CD14-positive monocyte (primary cell): ENCODE results near the gene NUP62. TPM values are rescaled to one million over a fixed set of nuclear protein-coding genes. Genes with fewer than 3 reads are reported as not detected.

Experiments
- DNase-seq, 3 donors: peaks; one replicate each; pipeline ENCODE4 v3.0.0-alpha.2; 2011 to 2022
- H2AFZ ChIP-seq: 2 replicates; pipeline ENCODE4 v1.6.0; 2012; ENCODE audit warnings: mild to moderate bottlenecking, low read depth, low read length, inconsistent platforms; ENCODE audit not compliant: insufficient read depth, poor library complexity, severe bottlenecking
- H3K27ac ChIP-seq, 2 donors: 1 replicate in 1 of 2; 2 replicates in 1 of 2; pipeline ENCODE4 v1.5.1; 2012 to 2013; ENCODE audit warnings: low read length in 2 of 2, control low read depth in 1 of 2, inconsistent platforms in 1 of 2, low read depth in 1 of 2, mild to moderate bottlenecking in 1 of 2
- H3K27me3 ChIP-seq, 2 donors: one replicate each; pipeline versions ENCODE4 v1.6.0 to v1.6.1; 2011 to 2013; ENCODE audit warnings: low read length in 2 of 2; ENCODE audit not compliant: control insufficient read depth in 2 of 2, insufficient read depth in 2 of 2
- H3K36me3 ChIP-seq, 2 donors: replicated peaks in 1 of 2; 1 replicate in 1 of 2; 2 replicates in 1 of 2; pipeline versions ENCODE4 v1.5.1 to v1.6.1; 2012 to 2013; ENCODE audit warnings: low read length in 2 of 2, control low read depth in 1 of 2, inconsistent platforms in 1 of 2, mild to moderate bottlenecking in 1 of 2; ENCODE audit not compliant: insufficient read depth in 2 of 2, control insufficient read depth in 1 of 2
- H3K4me1 ChIP-seq, 2 donors: 1 replicate in 1 of 2; 2 replicates in 1 of 2; pipeline versions ENCODE4 v1.5.1 to v1.6.1; 2012 to 2013; ENCODE audit warnings: low read length in 2 of 2, control low read depth in 1 of 2, inconsistent platforms in 1 of 2, mild to moderate bottlenecking in 1 of 2, moderate library complexity in 1 of 2; ENCODE audit not compliant: insufficient read depth in 2 of 2, control insufficient read depth in 1 of 2
- H3K4me2 ChIP-seq: replicated peaks from 2 replicates; pipeline ENCODE3; 2012; ENCODE audit warnings: low read length, moderate library complexity, mild to moderate bottlenecking; ENCODE audit not compliant: poor library complexity, severe bottlenecking; ENCODE audit errors: extremely low read depth
- H3K4me3 ChIP-seq, 3 experiments: fragments of 200-600 bp in 1 of 3; sonication (generic) in 1 of 3; replicated peaks in 1 of 3; 1 replicate in 2 of 3; 2 replicates in 1 of 3; pipeline ENCODE4 v1.5.1; 2011 to 2013; ENCODE audit warnings: low read length in 3 of 3, mild to moderate bottlenecking in 3 of 3, control low read depth in 2 of 3, low read depth in 2 of 3, inconsistent platforms in 1 of 3, moderate library complexity in 1 of 3
- H3K79me2 ChIP-seq: 2 replicates; pipeline ENCODE4 v1.6.0; 2012; ENCODE audit warnings: mild to moderate bottlenecking, control low read depth, inconsistent platforms, low read length, moderate library complexity; ENCODE audit not compliant: insufficient read depth
- H3K9ac ChIP-seq: 2 replicates; pipeline ENCODE4 v1.6.0; 2017; ENCODE audit warnings: low read length, mild to moderate bottlenecking; ENCODE audit not compliant: insufficient read depth, poor library complexity, severe bottlenecking
- H3K9me3 ChIP-seq, 2 donors: replicated peaks in 1 of 2; 1 replicate in 1 of 2; 2 replicates in 1 of 2; pipeline versions ENCODE4 v1.5.1 to v1.6.1; 2012 to 2013; ENCODE audit warnings: low read length in 2 of 2, control low read depth in 1 of 2; ENCODE audit not compliant: control insufficient read depth in 1 of 2, insufficient read depth in 1 of 2
- H4K20me1 ChIP-seq: 2 replicates; pipeline ENCODE4 v1.6.0; 2012; ENCODE audit warnings: mild to moderate bottlenecking, low read length, control low read depth, moderate library complexity; ENCODE audit not compliant: insufficient read depth
- H3K27ac Mint-ChIP-seq, 7 donors: one replicate each; pipeline ENCODE4 v1.8.0; 2020; ENCODE audit warnings: mild to moderate bottlenecking in 7 of 7, mixed read lengths in 7 of 7, moderate library complexity in 6 of 7, inconsistent platforms in 2 of 7
- H3K27me3 Mint-ChIP-seq, 3 donors: one replicate each; pipeline ENCODE4 v1.8.0; 2021 to 2022; ENCODE audit warnings: low read depth in 3 of 3, mild to moderate bottlenecking in 3 of 3, mixed read lengths in 3 of 3, moderate library complexity in 3 of 3, inconsistent platforms in 1 of 3
- H3K36me3 Mint-ChIP-seq, 2 donors: one replicate each; pipeline ENCODE4 v1.8.0; 2020; ENCODE audit warnings: mixed read lengths in 2 of 2, inconsistent platforms in 1 of 2, mild to moderate bottlenecking in 1 of 2
- H3K4me1 Mint-ChIP-seq: one replicate; pipeline ENCODE4 v1.8.0; 2020; ENCODE audit warnings: mild to moderate bottlenecking, mixed read lengths
- H3K4me3 Mint-ChIP-seq, 2 donors: one replicate each; pipeline ENCODE4 v1.8.0; 2020; ENCODE audit warnings: mild to moderate bottlenecking in 2 of 2, mixed read lengths in 2 of 2, moderate library complexity in 1 of 2
- H3K9me3 Mint-ChIP-seq, 7 donors: one replicate each; pipeline ENCODE4 v1.8.0; 2020 to 2022; ENCODE audit warnings: mixed read lengths in 7 of 7, mild to moderate bottlenecking in 6 of 7, moderate library complexity in 6 of 7, inconsistent platforms in 2 of 7
- CTCF ChIP-seq: fragments of 200-600 bp; IDR thresholded peaks from one replicate; pipeline ENCODE4 v1.8.0; 2022; ENCODE audit warnings: antibody characterized with exemption, mild to moderate bottlenecking
- WGBS: methylation state at CpG from one replicate; pipeline ENCODE4 v1.1.5; 2013; ENCODE audit warnings: missing lambda C conversion rate; ENCODE audit not compliant: insufficient coverage; 5-methylcytosine and 5-hydroxymethylcytosine counted together
- intact Hi-C, 2 donors: fragments of 100-400 bp; cut with micrococcal nuclease; formaldehyde crosslinking; loops; one replicate each; pipeline versions ENCODE4 v1.15.0 to v1.15.1; 2023
- polyA plus RNA-seq, 3 donors: library from polyadenylated mRNA; depleted of rRNA in 1 of 3; unstranded in 2 of 3; stranded (reverse) in 1 of 3; fragments of 300-500 nt in 2 of 3; fragments of >200 nt in 1 of 3; fragmentation: Illumina TruSeq in 2 of 3; gene quantifications; 1 replicate in 2 of 3; 2 replicates in 1 of 3; pipeline ENCODE4 v1.2.3, GENCODE V29; 2012 to 2021

NUP62 gene
- polyA plus RNA-seq, 3 donors = 32.3 to 62.2 (median 48.6) TPM

GRCh38 chr19:49954092-49954829 is 25.0 kb upstream of the NUP62 start:
- no peaks in the 10 kb centered on the region for H3K36me3 Mint-ChIP-seq
- peaks cover 6 to 15% (median 11%) of the 10 kb centered on the region in 3 donors for H3K27me3 Mint-ChIP-seq
- peak overlapping the region; percentile 56 to 83 for H3K4me3 Mint-ChIP-seq
- H3K79me2 ChIP-seq = no peaks in the 10 kb centered on the region
- peak overlapping the region in 2 of 3 experiments; percentile 3 to 47 for H3K4me3 ChIP-seq
- H3K9ac ChIP-seq = peak overlapping the region; percentile 25
- H3K4me1 ChIP-seq = peaks cover 49 to 53% of the 10 kb centered on the region in 2 donors
- peak overlapping the region; percentile 10 to 66 for H3K27ac ChIP-seq
- no peaks in the 10 kb centered on the region for H4K20me1 ChIP-seq
- H3K4me2 ChIP-seq = peak overlapping the region; percentile 66
- DNase-seq = peak in 2 of 3 donors; percentile 25 to 43
- intact Hi-C loops = no loop called here
- no peak for TF ChIP-seq CTCF
- 8% methylated on average over 10 of the region's 12 CpGs for WGBS
- peak overlapping the region; percentile 31 to 90 (median 77) for H3K27ac Mint-ChIP-seq
- H3K27me3 ChIP-seq = no peaks in the 10 kb centered on the region
- H3K9me3 ChIP-seq = no peaks in the 10 kb centered on the region
- peaks cover 58% of the 10 kb centered on the region for H3K4me1 Mint-ChIP-seq
- H2AFZ ChIP-seq = no peak overlapping the region
- no peaks in the 10 kb centered on the region for H3K36me3 ChIP-seq
- peaks cover 0 to 1% (median 0%) of the 10 kb centered on the region in 7 donors for H3K9me3 Mint-ChIP-seq

- peak overlapping the region; percentile 66 for H3K4me2 ChIP-seq
- no peaks in the 10 kb centered on the region for H3K9me3 ChIP-seq
- no peaks in the 10 kb centered on the region for H3K27me3 ChIP-seq
- WGBS = 17% methylated on average over 2 of the region's 7 CpGs
- peak overlapping the region; percentile 31 to 90 (median 80) for H3K27ac Mint-ChIP-seq
- H3K4me1 Mint-ChIP-seq = peaks cover 58% of the 10 kb centered on the region
- H3K27ac ChIP-seq = peak overlapping the region in 1 of 2 donors; percentile 66
- peak; percentile 63 to 79 (median 75) for DNase-seq
- no peaks in the 10 kb centered on the region for H3K79me2 ChIP-seq
- H3K36me3 ChIP-seq = no peaks in the 10 kb centered on the region
- no peak overlapping the region for H3K9ac ChIP-seq
- H3K4me3 ChIP-seq = peak overlapping the region in 1 of 3 experiments; percentile 47
- H3K9me3 Mint-ChIP-seq = peaks cover 0 to 1% (median 0%) of the 10 kb centered on the region in 7 donors
- H4K20me1 ChIP-seq = no peaks in the 10 kb centered on the region
- no peak for TF ChIP-seq CTCF
- peak overlapping the region; percentile 11 to 83 for H3K4me3 Mint-ChIP-seq
- peaks cover 8 to 19% (median 13%) of the 10 kb centered on the region in 3 donors for H3K27me3 Mint-ChIP-seq
- intact Hi-C loops = no loop called here
- H2AFZ ChIP-seq = no peak overlapping the region
- H3K36me3 Mint-ChIP-seq = no peaks in the 10 kb centered on the region
- peaks cover 49 to 53% of the 10 kb centered on the region in 2 donors for H3K4me1 ChIP-seq
Measured at GRCh38 chr19:49953416-49953815, 24.1 kb upstream of the NUP62 start.
